NT2/D1 (cell line): ENCODE data around the gene GSTA5.

Experiments
- SUZ12 ChIP-seq: IDR thresholded peaks from 2 replicates; pipeline ENCODE4 v1.6.1; 2011; ENCODE audit not compliant: insufficient read length, insufficient read depth; ENCODE audit errors: extremely low read depth
- YY1 ChIP-seq: IDR thresholded peaks from 2 replicates; pipeline ENCODE4 v1.6.1; 2011; ENCODE audit not compliant: insufficient read length, insufficient read depth
- ZNF274 ChIP-seq: IDR thresholded peaks from 2 replicates; pipeline ENCODE4 v1.6.1; 2011; ENCODE audit warnings: mild to moderate bottlenecking, low read depth, low read length

DNA sequence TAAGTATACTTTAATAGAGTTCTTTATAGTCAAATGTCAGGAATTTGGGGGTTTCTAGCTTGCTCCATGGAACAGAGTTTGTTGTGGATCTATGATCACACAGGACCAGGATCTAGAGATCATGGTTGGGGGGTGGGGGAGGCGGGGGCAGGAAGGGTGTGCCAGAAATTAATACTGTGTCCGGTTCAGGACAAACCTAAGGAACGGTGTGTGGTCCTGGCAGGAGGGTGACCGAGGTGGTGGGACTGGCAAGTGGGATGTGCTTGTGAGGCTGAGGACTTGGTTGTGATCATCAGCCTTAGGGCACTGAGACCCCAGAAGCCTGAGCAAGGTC, 41.0 kb upstream of the GSTA5 start:
- TF ChIP-seq SUZ12 (no peak), YY1 (no peak), ZNF274 (no peak)
